RPMI7951 (cell line): ENCODE data around the gene TXN2. TPM values are rescaled to one million over a fixed set of nuclear protein-coding genes. Genes with fewer than 3 reads are reported as not detected.
"Not testable (repeated sequence)": the region's sequence is repeated elsewhere in the genome, so short reads cannot be mapped to it uniquely, and the experiment has no call there.

ENCODE experiments used
- DNase-seq: peaks from one replicate; pipeline ENCODE4 v3.0.0-alpha.2; 2012; ENCODE audit warnings: low read depth
- total RNA-seq: library from RNA; depleted of rRNA; stranded (reverse); fragments of >200 nt; shearing (Covaris generic); gene quantifications from 2 replicates; pipeline ENCODE4 v1.2.3, GENCODE V29; 2014

TXN2 gene
- total RNA-seq, 1 experiment from 2014 or later = 17.8 TPM

DNA sequence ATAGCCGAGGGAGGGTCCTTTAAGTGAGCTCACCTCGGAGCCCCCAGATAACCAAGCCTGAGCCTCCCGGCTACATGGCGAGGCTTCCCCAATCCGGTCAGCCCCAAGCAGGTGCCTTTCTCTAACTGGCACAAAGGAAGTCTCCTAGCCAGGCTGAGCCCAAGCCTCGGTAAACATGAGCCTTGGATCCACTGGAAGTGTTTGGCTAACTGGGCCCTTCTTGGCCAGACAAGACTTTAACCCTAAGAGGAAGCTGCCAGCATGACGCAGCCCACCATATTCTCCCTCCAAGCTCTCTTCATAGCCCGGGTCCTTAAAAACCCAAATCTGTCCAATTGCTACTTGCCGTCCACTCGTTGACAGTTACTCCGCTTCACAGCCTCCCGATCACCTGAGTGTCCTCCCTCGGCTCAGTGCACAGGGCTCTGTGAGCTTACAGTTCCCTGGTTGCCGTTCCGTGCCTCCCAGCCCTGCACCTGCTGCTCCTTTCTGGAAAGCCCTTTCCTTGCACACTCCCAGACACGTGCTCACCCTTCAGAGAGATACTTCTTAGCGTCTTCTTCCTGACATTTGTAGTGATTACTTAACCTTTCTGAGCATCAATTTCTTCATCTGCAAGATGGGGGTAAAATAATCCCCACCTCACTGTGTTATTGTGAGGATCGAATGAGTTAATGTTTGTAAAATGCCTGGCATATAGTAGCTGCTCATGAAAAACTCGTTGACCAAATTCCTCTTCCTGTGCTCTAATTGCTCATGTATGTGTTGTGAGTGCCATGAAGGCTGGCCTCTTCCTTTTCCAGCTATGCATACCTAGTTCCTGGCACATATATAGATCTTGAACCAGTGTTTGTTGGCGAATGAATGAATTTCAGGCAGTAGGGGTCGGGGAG lies 25.6 kb downstream of the TXN2 start:
- no peak for DNase-seq

DNA sequence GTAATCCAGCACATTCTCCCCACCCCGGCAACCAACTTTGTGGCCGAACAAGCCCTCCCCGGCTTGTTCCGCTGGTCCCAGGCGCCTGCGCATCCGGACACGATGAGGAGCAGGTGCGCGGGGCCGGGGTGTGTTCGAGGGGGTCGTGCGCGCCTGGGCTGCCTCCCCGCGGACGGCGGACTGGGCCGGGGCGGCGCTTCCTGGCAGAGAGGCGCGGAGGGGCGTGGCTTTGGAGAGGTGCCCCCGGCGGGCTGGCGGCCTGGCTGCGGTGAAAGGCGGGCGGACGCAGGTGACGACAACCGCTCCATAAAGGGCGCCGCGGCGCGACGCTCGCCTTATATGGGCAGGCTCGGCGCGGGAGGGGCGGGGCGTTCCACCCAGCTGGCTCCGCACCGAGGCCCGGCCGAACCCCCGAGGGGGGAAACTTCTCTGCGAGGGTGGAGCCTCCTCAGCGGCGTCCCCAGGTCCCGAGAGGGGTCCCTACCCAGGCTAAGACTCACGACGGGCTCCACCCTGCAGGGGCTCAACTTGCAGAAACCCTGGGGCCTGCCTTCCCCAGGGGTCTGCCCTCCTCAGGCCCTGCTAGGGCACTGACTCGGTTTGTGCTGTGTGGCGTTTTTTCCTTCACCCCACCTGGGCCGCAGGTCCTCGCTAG lies 26.4 kb downstream of the TXN2 start:
- DNase-seq = peak; percentile 88

DNA sequence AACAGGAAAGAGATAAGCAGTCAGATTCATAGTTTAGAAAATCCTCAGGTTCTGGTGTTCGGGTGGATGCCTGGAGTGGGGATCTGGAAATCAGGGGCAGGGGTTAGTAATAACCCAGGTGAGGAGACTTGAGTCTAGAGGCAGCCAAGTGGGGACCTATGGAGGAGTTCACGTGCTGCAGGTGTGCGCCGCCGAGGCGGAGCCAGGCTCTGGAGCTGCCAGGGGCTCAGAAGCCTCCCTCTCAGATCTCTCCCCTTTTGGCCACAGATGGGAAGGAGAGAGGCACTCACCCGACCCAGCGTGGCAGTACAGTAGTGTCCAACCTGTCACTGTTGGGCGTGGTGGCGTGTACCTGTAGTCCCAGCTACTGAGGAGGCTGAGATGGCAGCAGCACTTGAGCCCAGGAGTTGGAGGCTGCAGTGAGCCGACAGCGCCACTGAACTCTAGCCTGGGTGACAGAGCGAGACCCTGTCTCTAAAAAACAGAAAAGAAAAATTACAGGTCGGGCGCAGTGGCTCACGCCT lies 27.5 kb downstream of the TXN2 start:
- no peak for DNase-seq

GRCh38 chr22:36452978-36453607 lies 28.3 kb downstream of the TXN2 start:
- DNase-seq = not testable (repeated sequence)

GRCh38 chr22:36452250-36452977 lies 29.0 kb downstream of the TXN2 start:
- no peak for DNase-seq

DNA sequence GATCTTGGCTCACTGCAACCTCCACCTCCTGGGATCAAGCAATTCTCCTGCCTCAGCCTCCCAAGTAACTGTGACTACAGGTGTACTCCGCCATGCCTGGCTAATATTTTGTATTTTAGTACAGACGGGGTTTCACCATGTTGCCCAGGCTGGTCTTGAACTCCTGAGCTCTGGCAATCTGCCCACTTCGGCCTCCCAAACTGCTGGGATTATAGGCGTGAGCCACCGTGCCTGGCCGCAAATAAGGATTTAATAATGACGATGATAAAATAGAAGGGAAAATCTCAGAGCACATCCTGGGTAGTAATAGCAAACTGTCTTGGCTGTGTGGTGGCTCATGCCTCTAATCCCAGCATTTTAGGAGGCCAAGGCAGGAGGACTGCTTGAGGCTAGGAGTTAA lies 30.5 kb downstream of the TXN2 start:
- DNase-seq = not testable (repeated sequence)

- no peak for DNase-seq
These were observed 31.8 kb downstream of the TXN2 start for GRCh38 chr22:36449596-36450175.

GRCh38 chr22:36447632-36448031 lies 33.8 kb downstream of the TXN2 start:
- DNase-seq = no peak

GRCh38 chr22:36445158-36445668 lies 36.2 kb downstream of the TXN2 start:
- DNase-seq = peak; percentile 96

GRCh38 chr22:36443198-36443770 lies 38.2 kb downstream of the TXN2 start:
- peak; percentile 66 for DNase-seq

- DNase-seq = no peak
These were observed 38.8 kb downstream of the TXN2 start for GRCh38 chr22:36442506-36443197.

- DNase-seq = no peak
These were observed 40.9 kb downstream of the TXN2 start for GRCh38 chr22:36440429-36441002.

- peak; percentile 97 for DNase-seq
These were observed 41.8 kb downstream of the TXN2 start for GRCh38 chr22:36439481-36440271.

DNA sequence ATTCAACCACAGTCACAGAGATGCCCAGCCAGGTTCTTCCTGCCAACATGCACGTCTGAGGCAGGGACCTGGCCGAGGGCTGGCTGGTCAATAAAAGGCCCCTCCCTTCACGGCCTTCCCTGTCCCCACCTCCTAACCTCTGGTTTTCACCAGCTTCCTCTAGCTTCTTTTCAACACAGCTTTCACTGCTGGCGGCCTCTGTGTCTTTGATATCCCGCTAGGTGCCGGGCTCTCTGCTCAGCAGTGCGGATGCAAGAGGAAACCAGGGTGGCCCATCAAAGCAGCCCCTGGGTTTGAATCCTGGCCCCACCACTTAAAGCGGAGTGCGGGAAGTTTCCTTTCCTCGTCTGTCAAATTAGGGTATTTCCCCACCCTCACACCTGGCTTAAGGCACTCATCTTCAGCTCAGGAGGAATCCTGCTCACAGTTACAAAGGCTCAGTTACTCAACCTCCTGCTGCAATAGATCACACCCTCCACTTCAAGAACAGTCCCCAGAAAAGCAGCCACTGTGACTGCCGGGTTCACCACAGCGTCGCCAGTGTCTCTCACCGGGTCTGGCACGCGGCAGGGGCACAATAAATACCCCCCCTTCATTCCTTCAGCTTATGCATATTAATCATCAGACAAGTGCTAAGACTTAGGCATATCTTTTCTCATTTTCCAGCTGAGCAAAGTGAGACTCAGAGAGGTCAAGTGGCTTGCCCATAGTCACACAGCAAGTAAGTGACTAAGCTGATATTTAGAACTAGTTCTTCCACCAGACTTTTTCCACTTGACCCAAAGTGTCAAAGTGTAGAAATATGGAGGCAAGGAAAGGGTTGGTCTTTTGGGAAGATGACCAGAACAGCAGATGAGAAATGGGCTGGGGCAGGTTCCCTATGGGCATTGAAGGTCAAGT lies 45.7 kb downstream of the TXN2 start:
- DNase-seq = no peak

GRCh38 chr22:36433318-36434231 lies 47.9 kb downstream of the TXN2 start:
- DNase-seq = no peak

DNA sequence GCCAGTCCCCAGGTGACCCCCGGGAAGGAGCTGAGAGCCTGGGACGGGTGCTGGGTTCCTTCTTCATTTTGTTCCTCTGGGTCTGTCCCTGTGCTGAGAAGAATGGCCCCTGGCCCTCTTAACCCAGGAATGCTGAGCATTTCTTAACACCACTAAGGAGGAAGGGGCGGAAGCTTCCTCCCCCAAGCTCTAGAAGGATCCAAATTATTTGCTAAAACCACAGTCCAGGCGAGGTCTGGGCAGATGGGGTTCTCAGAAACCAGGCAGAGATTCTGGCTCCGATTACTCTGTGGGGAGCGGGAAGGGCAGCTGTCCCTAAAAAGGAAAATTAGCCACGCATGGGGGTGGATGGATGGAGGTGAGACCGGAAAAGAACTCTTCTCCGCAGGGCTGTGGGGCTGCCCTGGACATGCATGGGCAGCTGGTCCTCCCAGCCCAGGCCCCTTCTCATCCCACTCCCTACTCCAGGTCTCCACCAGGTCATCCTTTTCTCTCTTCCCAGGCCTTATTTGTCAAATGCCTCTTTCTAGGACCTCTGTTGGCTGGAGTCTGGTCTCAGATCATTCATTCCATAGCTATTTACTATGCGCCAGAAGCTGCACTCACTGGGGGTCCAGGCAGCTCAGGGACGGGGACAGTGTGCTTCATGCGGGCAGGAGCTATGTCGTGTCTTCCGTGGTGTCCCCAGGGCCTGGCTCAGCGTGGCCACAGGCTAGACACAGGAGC lies 48.7 kb downstream of the TXN2 start:
- DNase-seq = peak; percentile 70
